NCI-H1436 (cell line): Measurements from ENCODE around the gene DACH1.
A peak's percentile ranks its signal among the peaks of the same experiment; 100 is the strongest.

Experiments used
- DNase-seq: peaks from one replicate; lab custom pipeline; 2025; lab: John Stamatoyannopoulos, UW

The DACH1 gene

DNA sequence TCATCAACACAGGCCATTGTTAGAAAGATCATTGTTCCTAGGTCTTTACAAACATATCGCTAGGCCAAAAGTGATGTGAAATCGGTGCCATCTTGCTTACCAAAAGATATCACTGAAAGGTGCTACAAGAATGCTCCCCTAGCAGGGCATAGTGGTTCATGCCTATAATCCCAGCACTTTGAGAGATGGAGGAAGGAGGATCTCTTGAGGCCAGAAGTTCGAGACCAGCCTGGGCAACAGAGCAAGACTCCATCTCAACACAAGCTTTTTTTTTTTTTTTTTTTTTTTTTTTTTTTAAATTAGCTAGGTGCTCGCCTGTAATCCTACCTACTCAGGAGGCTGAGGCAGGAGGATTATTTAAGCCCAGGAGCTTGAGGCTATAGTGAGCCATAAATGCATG lies 92.1 kb downstream of the DACH1 start:
- no peak for DNase-seq

DNA sequence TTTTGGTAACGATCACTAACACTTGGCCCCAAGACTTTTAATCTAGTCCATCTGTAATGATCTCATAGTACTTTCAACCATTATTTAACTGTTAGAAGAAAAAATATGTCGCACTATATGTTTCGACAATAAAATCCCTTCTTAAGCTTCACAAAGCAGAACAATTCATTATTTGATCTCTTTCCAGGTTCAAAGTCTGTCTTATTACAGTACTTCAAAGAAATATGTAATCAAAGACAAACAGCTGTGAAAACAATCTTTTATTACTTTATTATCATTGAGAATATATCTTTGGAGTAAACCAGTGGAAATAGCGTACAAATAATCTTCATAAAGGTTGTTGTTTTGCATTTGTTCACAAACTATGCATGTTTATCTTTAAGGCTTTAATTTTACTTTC lies 93.5 kb downstream of the DACH1 start:
- no peak for DNase-seq

DNA sequence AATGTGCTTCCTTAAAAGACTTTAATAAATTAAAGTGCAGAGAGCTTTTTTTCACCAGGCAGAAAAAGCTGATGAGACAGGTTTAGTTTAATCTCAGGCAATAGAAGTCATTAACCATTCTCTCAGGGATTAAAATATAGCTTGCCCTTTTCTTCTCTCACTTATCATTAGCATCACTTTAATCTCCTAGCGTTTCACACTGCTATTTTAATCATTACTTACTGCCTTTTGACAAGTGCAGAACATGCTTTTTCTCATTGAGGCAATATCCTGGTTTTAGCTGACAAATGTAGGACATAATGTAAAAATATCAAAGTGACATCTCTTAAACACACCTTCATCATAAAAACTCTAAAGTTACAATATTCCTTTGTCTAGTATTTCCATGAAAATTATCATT lies 94.6 kb downstream of the DACH1 start:
- no peak for DNase-seq

DNA sequence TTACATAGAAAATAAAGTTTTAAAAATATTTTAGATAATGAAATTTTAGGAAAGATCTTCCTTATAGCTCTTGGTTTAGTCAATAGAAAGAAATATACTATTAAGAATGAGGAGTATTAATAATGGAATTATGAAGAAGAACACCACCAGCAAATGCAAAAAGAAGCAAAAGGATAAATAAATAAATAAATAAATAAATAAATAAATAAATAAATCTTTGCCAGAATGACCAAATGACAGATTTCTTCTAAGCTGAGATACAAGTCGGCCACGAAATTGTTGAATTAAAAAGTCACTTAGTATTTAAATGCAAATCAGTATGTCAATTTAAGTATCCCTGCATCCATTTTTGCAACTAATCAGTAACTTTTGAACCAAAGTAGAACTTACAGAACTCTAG lies 95.9 kb downstream of the DACH1 start:
- no peak for DNase-seq

DNA sequence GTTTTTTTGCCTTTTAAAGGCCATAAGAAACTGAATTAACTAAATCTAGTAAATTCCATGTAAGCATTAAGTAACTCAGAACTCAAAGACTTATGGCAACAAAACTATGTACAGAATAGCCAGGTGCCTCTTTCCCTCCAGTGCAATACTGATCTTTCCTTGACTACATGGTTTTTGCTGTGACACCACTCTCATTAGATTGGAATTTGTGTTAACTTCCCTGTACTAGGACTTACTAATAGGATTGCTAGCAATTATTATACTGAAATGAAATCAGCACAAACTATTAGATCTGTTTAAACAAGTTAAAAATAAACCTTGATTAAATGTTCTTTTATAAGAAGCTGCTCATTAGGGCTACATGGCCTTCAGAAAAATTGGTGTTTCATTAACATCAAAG lies 96.3 kb downstream of the DACH1 start:
- no peak for DNase-seq

DNA sequence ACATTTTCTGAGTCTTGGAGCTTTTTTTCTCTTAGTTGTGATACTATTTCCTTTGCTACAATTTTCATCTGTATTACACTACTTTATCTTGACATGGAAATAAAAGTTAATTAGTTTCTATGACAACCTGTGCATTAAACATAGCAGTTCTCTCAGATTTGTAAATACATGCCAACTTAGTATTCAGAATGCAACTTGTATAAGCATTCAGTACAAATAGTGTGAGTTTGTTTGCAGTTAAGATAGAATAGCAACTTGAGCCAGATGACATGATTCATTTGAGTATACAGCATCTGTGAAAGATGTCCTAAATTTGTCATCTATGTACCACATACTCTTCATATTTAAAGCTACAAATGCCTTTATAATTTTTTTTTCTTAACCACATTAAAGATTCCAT lies 98.1 kb downstream of the DACH1 start:
- no peak for DNase-seq

DNA sequence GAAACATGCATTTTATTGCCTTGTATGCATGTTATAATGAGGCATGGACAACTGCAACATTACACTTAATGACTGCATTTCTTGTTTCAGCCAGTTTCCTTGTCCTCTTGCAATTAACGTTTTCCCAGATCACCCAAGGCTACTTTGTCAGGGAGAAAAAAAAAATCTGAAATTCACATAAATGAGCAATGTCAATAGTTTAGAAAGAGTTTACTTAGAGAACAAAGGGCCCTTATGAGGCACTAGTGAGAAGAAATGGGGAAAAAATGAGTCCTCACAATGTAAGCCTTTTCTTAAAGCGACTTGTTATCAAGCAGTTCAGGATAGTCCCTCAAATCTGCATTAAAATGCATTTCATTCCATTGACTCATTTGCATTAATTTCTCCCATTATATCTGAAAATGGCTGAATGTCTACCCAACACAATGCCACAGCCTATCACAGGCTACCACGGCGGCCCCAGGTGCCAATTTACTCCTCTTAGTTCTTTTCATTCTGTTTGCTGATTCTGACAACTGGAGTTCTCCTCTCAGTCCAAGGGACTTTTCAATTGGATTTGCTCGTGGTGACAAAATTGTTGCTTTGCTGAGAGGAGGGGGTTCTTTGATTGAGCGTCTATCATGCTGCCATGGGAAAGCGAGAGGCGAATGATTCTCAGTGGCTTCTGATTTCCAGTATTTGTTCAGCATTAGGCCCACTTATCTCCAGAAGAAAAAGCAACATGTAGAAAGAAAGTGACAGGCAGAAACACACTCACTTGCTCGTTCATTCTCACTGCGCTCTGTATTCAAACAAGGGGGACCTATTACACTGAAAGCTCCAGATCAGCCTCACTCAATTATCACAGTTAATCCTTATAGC lies 107.1 kb downstream of the DACH1 start:
- peak; percentile 87 for DNase-seq

DNA sequence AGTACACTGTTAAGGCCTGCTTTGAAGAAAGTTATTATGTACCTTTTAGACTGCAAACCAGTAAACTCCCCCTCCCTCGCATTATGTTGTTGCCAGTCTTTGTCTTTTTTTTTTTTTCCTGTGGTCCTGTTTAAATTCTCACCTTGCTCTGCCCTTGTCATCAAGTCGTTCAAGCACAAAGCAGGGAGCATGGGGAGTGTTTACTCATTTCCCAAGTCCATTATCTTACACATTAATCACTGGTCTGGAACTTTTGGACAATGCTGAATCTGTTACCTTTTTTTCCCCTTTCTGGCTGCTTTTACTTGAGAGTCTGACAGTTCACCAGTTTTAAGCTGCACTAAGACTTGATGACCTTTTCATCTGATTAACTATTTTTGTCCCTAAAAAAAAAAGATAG lies 108.2 kb downstream of the DACH1 start:
- DNase-seq = no peak

DNA sequence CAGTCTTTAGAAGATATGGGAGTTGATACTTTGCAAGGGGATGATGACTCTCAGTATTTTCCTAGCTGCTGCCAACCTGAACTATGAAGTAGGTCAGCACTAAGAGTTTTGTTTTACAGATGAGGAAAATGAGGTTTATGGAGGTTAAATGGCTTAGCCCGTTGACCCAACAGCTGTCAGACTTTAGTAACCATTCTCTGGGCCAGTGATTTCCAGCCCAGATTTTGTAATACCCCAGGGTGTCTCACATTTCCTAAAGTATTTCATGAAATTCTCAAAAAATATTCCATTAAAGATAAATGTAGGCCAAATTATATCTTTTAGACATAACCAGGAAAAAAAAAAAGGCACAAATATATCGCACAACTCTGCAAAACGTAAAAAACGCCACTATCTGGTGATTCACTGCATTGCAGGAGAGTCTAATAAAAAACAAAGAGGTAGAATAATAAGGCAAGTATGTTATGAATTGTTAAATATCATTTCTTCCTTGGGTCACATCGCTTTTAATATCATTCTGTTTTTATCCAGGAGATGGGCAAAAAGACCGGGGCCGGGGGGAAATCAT lies 112.5 kb downstream of the DACH1 start:
- no peak for DNase-seq

DNA sequence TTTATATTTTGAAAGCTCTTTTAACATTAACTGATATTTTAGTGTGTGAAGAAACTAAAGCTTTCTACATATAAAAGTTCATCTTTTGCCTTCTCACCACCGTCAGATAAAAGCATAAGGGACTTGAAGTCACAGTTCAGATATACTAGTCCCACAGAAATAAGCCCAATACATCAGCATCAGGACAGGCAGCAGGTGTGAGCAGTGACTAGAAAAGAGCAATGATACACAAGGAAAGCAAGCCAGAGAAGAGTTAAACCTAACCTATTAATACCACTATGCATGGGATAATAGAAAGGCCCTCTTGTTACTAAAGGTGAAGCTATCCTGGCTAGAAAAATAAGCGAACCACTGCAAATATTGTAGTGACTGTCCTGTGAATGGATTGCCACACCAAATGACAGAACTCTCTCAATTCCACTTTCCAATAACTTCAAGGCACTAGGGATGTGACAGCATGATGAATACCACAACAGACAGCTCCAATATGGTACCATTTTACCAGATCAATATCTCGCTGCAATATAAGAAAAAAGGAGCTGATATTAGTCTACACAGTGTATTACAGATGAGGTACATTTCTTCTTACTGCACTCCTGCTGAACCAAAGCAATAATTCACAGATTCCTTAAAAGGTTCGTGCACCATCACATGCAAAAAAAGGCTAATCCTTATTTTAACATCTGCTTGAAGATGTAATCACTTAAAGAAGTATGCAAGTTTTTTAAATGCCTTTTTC lies 114.1 kb downstream of the DACH1 start:
- DNase-seq = no peak

DNA sequence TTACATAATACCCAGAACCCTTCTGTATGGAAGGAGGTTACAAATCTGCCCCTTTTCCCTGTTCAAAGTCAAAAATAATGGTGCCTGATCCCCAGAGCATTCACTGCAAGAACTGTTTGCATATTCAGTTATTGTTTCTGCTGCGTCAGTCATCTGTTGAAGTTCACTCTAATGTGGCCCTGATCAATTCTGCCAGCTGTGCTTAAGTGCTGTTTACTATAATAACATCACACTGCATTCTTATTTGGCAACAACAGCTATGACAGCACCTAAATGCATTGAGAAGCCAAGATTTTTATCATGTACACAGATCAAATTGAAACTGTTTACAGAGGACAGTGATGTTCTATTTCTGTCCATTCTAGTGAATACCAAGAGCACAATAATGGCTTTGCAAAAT lies 115.9 kb downstream of the DACH1 start:
- peak; percentile 55 for DNase-seq

DNA sequence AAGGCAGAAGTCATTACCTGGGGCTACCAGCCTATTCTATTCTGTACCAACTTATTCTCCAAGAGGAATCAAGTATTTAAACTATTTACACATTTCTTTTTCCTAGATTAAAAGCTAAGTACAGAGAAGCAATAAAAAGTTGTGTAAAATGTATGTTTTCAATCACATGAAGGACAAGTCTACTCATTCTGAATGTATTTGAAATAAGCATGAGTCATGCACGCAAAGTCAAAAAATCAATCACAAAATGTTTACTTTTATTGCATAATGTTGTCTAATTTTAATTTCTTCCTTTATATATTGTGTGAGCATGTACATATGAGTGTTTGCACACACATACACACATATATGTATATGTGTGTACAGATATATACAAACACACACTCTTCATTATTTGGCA lies 136.7 kb downstream of the DACH1 start:
- DNase-seq = no peak

DNA sequence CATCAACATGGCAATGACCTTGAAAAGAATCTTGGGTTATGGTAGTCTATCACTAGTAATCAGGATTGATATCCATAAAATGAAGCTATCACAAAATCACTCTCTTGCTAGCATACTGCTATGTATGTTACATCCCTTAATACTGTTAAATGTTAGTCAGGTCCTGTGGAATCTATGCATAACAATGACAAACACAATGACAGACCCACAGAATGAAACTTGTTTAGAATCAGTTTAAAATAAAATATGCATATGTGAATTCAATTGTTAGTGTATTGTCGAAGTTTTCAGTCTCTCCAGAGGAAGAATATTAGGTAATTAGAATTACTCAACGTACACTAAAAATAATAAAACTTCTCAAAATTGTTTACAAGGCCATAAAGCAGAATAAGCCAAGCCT lies 137.6 kb downstream of the DACH1 start:
- DNase-seq = no peak

DNA sequence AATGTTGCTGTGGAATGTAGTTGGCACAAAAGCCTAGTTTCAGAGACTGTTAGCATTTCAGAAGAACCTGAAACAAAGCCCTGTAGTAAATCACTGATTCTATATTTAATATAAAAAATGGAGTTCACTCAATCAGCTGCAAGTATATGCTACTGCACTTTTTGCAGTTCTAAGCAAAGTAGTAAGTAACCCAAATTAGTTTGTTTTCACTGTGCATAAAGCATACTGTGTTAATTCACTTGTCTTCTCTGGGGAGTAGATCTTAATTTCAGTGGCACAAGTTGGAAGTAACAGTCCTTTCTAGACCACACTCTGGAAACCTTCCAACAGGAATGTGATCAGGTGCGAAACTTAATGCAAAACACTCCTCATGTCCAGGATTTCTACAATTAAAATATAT lies 139.3 kb downstream of the DACH1 start:
- DNase-seq = no peak

DNA sequence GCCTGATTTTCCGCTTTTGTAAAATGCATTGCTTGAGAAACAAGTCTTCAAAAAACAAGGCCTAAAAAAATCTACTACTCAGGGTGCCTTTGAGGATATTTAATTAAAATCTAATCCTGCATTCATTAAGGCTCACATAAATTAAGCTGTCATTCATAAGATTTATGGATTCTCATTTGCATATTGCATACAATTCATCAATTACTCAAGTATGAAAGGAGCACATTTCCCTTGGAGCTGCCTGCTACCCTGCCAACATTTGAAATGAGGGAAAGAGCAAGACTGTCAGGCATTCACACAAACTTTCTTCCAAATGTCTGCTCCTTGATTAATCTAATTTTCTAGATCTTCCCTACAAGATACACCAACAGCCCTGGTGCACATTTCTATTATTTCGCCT lies 140.0 kb downstream of the DACH1 start:
- DNase-seq = no peak

DNA sequence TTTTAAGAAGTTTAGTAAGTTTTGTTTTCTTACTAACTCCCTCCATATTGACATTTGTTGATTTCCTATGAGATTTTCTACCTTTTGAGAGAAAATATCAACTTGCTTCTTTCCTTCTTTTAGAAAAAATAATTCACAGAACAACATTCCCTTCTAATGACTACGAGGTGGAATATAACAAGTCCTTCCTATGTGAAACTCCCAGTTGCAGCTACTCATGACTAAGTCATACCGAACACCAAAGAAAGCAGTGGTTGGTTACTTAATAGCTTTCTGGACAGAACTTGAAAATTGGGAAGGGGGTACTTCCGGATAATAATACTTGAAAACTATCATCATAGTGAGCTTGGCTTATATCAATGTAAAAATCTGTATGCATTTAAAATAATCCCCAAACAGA lies 144.8 kb downstream of the DACH1 start:
- no peak for DNase-seq

DNA sequence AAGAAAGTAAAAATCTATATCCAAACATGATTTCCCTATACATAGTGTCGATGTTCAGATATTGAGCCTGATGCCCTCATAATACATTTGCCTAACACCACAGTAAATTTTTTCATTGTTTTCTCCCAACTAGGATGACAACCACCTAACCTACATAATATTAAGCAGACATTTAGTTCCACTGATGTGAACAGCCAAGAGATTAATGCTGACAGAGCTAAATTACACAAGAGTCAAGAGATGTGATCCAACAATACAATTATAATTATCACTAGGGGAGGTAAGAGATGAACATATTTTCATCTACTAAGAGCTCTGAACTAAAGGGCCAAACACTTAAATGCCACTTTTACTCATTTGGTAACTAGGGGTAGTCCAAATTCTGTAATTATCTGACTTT lies 145.9 kb downstream of the DACH1 start:
- DNase-seq = peak; percentile 14

DNA sequence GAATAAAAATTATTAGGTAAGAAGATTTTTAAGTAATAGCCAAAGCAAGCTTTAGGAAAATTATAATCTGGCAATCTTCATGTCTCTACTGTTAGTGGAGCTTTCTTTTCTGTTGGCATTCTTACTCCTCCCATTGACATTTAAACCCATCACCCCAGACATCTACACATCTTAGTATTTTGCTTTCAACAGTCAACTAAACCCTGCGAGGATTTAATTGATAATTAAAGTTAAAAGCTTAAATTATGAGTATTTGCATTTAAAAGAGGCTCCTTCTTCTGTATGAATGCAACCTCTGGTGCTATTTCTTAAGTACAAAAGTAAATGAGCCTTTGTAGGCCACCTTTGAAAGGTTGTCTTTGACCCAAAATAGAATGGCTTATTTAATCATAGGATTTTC lies 148.1 kb downstream of the DACH1 start:
- DNase-seq = peak; percentile 0

DNA sequence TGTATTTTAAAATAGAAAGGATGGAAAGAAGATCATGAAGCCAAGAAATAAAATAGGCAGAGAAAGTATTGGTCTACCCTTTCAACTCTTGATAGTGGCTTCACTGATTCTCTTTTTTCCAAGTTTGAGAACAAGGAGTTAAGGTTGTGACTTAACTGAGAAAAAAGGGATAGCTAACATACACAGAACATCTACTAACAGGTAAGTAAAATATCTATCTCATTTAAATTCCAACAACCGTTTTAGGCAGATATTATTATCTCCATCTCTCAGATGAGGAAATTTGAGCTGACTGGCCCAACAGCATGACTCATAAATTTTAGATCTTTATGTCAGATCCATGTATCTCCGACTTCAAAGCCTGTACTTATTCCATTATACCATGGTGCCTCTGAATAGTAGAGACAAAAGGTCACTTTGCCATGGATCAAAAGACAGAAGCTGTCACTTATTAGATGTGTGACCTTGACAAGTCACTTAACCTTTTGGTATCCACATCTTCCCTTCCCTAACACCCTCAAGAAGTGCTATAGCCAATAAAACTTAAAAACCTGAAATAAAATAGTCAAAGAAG lies 152.1 kb downstream of the DACH1 start:
- DNase-seq = no peak

DNA sequence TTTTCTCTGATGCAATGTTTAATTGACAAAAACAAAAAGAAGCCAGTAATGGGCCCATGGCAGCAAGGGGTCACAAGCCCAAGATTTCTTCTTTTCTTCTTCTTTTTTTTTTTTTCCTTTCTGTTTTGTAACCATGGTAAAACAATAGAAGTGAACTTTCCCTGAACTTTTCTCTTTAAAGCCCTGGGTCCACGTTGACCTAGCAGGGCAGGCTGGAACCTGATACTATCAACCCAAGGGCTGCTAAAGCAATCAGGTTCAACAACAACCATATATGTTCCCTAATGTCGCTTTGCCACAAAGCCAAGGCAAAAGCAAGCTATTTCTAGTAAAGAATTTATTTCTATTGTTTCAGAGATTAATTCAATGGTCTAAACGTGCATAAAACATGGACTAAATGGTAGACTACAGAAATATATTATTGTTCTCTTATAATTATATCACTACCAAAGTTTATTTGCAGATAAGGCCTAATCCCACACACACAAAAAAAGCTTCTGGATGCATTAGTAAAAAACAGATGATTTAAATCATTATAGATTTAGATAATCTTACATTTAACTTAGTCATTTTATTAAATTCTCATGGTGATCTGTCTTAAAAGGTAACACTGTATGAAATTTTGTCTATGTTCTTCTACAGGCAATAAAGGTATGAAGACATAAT lies 153.9 kb downstream of the DACH1 start:
- DNase-seq = no peak

DNA sequence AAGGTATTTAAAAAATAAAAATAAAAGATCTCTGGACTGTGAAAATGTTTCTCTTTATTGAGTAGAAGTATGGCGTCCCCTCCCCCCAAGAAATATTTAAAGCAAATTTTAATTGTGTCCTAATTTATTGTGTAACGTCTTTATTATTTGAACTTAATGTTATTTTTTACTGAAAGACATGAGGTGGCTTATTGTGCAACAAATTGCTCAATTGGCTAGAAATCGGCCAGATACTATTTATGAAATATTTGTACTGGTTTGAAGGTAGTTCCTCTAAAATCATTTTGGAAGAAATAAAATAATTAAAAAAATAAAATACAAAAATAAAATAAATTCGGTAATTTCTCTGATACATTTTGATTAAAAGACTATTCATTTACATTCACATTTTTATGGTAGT lies 162.3 kb downstream of the DACH1 start:
- DNase-seq = no peak

DNA sequence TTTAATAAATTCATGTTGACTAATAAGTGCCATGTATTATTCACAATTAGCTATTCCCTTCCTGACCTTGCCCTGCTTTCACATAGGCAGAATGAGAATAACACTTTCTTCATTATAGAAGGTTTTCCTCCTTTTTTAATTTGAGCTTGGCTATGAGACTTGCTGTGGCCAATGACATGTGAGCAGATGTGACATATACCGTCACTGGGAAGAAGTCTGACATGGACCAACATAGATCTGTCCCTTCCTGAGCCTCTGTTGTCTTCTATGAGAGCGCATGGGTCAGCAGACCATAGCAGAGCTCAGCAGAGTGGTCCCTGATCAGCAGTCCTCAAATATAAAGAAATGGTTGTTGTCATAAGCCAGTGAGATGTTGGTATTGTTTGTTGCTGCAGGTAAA lies 163.9 kb downstream of the DACH1 start:
- DNase-seq = no peak
